ENCODE results near the gene COL24A1.

- TF ChIP-seq SUZ12 (IDR thresholded peaks at IDR 0.05; ENCODE audit: extremely low read depth, insufficient read depth, insufficient read length) (no peak), ZNF274 (IDR thresholded peaks at IDR 0.05; ENCODE audit: low read depth, low read length) (no peak), YY1 (IDR thresholded peaks at IDR 0.05; ENCODE audit: insufficient read depth, insufficient read length) (no peak)
These were observed 13.1 kb upstream of the COL24A1 start for GRCh38 chr1:86169625-86170024.

All from NT2/D1 (cell line).